Panc1 (cell line): ENCODE data around the gene PGD.

ENCODE experiments used
- POLR2AphosphoS5 ChIP-seq: IDR thresholded peaks from 2 replicates; pipeline ENCODE4 v1.6.1; 2012; ENCODE audit warnings: mild to moderate bottlenecking, low read depth, low read length, moderate library complexity
- SIN3A ChIP-seq: IDR thresholded peaks from 2 replicates; pipeline ENCODE4 v1.6.1; 2012; ENCODE audit warnings: low read depth, mild to moderate bottlenecking, low read length, moderate library complexity, borderline replicate concordance; ENCODE audit not compliant: insufficient read depth
- TCF7L2 ChIP-seq: IDR thresholded peaks from 2 replicates; pipeline ENCODE4 v1.6.1; 2011; ENCODE audit warnings: mild to moderate bottlenecking, low read depth, low read length, inconsistent platforms
- TF ChIP-seq, protein P1 (sequence below): fragments of 450-650 bp; IDR thresholded peaks from 2 replicates; pipeline ENCODE4 v1.5.1; 2017; ENCODE audit warnings: mild to moderate bottlenecking

DNA sequence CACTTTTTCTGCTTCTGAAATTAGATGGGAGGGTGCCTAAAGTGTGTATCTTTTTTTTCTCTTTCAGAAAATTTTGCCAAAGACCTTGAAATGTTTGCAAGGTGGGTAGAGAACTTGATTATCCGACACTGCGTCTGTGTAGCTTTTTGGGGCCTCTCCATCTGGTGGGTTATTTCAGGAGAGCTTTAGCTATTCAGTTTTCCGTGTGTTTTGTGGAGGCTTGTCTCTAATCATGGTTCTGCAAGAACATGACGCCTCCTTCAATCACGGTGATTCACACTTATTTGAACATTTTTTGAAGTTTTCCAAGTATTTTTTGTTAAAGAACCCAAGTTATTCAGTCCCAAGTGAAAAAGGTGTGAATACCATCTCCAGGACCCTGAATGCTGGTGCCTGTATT is 35.7 kb downstream of the PGD start:
- no peak for TF ChIP-seq TCF7L2
- TF ChIP-seq, protein P1, sequence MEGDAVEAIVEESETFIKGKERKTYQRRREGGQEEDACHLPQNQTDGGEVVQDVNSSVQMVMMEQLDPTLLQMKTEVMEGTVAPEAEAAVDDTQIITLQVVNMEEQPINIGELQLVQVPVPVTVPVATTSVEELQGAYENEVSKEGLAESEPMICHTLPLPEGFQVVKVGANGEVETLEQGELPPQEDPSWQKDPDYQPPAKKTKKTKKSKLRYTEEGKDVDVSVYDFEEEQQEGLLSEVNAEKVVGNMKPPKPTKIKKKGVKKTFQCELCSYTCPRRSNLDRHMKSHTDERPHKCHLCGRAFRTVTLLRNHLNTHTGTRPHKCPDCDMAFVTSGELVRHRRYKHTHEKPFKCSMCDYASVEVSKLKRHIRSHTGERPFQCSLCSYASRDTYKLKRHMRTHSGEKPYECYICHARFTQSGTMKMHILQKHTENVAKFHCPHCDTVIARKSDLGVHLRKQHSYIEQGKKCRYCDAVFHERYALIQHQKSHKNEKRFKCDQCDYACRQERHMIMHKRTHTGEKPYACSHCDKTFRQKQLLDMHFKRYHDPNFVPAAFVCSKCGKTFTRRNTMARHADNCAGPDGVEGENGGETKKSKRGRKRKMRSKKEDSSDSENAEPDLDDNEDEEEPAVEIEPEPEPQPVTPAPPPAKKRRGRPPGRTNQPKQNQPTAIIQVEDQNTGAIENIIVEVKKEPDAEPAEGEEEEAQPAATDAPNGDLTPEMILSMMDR = no peak
- TF ChIP-seq POLR2AphosphoS5 = no peak
- TF ChIP-seq SIN3A = no peak
